ENCODE results near the gene OSM. TPM values are rescaled to one million over a fixed set of nuclear protein-coding genes. Genes with fewer than 3 reads are reported as not detected.
A peak's percentile ranks its signal among the peaks of the same experiment; 100 is the strongest.

Gene OSM
- polyA plus RNA-seq, 1 donor (not counting 4 experiments of a cell fraction or from before 2014, with no cell fraction given): not detected

- peak overlapping the region in 1 of 3 experiments; percentile 41 for H3K4me3 ChIP-seq (ENCODE audit: control insufficient read depth in 2 of 3, extremely low read depth in 1 of 3, insufficient read depth in 2 of 3, low read depth in 1 of 3, low read length in 3 of 3)
- H3K4me2 ChIP-seq (ENCODE audit: control insufficient read depth, extremely low read depth, insufficient read depth, low read depth, low read length): peak overlapping the region; percentile 78
- no peaks in the 10 kb centered on the region for H3K9me3 ChIP-seq (ENCODE audit: control insufficient read depth, low read depth, low read length)
- H3K4me1 ChIP-seq (ENCODE audit: control insufficient read depth, extremely low read depth, insufficient read depth, low read length): peaks cover 28% of the 10 kb centered on the region
- H3K9ac ChIP-seq (ENCODE audit: control insufficient read depth, extremely low read depth, insufficient read depth, low read length): peak overlapping the region; percentile 69
- H3K27me3 ChIP-seq (ENCODE audit: control insufficient read depth, extremely low read depth, insufficient read depth, low read length): no peaks in the 10 kb centered on the region
- dilution Hi-C loops (cut with MboI; ENCODE audit: extremely low pct_ligation_motif_present, low sequenced_read_pairs): no loop called here
- no peaks in the 10 kb centered on the region for H3K36me3 ChIP-seq (ENCODE audit: control insufficient read depth in 2 of 2, extremely low read depth in 1 of 2, insufficient read depth in 2 of 2, low read length in 2 of 2)
- no peaks in the 10 kb centered on the region for H3K79me2 ChIP-seq (ENCODE audit: control insufficient read depth, insufficient read depth, low read length)
- DNase-seq (ENCODE audit: low read depth, low spot score) (no peak), FAIRE-seq (peak; percentile 91)
- no peak for TF ChIP-seq EZH2 (IDR thresholded peaks at IDR 0.05; ENCODE audit: low read length)
- TF ChIP-seq CTCF (optimal IDR thresholded peaks at IDR 0.05 in 1 of 3, IDR thresholded peaks at IDR 0.05 in 1 of 3, conservative IDR thresholded peaks at IDR 0.05 in 1 of 3; ENCODE audit: extremely low read depth in 1 of 3, insufficient read depth in 2 of 3, low read length in 3 of 3): no peak
- H3K27ac ChIP-seq (ENCODE audit: control insufficient read depth, insufficient read depth, low read length): peak overlapping the region; percentile 72
- H4K20me1 ChIP-seq (ENCODE audit: control insufficient read depth, extremely low read depth, insufficient read depth, low read length): no peaks in the 10 kb centered on the region
- H2AFZ ChIP-seq (ENCODE audit: control insufficient read depth, low read length): peak overlapping the region; percentile 78
- peaks cover 2% of the 10 kb centered on the region for H3K9me1 ChIP-seq (ENCODE audit: control insufficient read depth, extremely low read depth, insufficient read depth, low read length)
Measured at GRCh38 chr22:30262112-30262511, 4.5 kb downstream of the OSM start.

- no peak overlapping the region for H3K4me3 ChIP-seq (ENCODE audit: control insufficient read depth in 2 of 3, extremely low read depth in 1 of 3, insufficient read depth in 2 of 3, low read depth in 1 of 3, low read length in 3 of 3)
- H3K27ac ChIP-seq (ENCODE audit: control insufficient read depth, insufficient read depth, low read length): no peak overlapping the region
- H3K27me3 ChIP-seq (ENCODE audit: control insufficient read depth, extremely low read depth, insufficient read depth, low read length): no peaks in the 10 kb centered on the region
- no peaks in the 10 kb centered on the region for H4K20me1 ChIP-seq (ENCODE audit: control insufficient read depth, extremely low read depth, insufficient read depth, low read length)
- FAIRE-seq (peak; percentile 5), DNase-seq (ENCODE audit: low read depth, low spot score) (no peak)
- no peaks in the 10 kb centered on the region for H3K79me2 ChIP-seq (ENCODE audit: control insufficient read depth, insufficient read depth, low read length)
- H3K9ac ChIP-seq (ENCODE audit: control insufficient read depth, extremely low read depth, insufficient read depth, low read length): no peak overlapping the region
- no peak overlapping the region for H3K4me2 ChIP-seq (ENCODE audit: control insufficient read depth, extremely low read depth, insufficient read depth, low read depth, low read length)
- no peaks in the 10 kb centered on the region for H3K36me3 ChIP-seq (ENCODE audit: control insufficient read depth in 2 of 2, extremely low read depth in 1 of 2, insufficient read depth in 2 of 2, low read length in 2 of 2)
- no peak overlapping the region for H2AFZ ChIP-seq (ENCODE audit: control insufficient read depth, low read length)
- H3K9me3 ChIP-seq (ENCODE audit: control insufficient read depth, low read depth, low read length): no peaks in the 10 kb centered on the region
- TF ChIP-seq CTCF (optimal IDR thresholded peaks at IDR 0.05 in 1 of 3, IDR thresholded peaks at IDR 0.05 in 1 of 3, conservative IDR thresholded peaks at IDR 0.05 in 1 of 3; ENCODE audit: extremely low read depth in 1 of 3, insufficient read depth in 2 of 3, low read length in 3 of 3): no peak
- dilution Hi-C loops (cut with MboI; ENCODE audit: extremely low pct_ligation_motif_present, low sequenced_read_pairs): no loop called here
- peaks cover 2% of the 10 kb centered on the region for H3K9me1 ChIP-seq (ENCODE audit: control insufficient read depth, extremely low read depth, insufficient read depth, low read length)
- H3K4me1 ChIP-seq (ENCODE audit: control insufficient read depth, extremely low read depth, insufficient read depth, low read length): peaks cover 37% of the 10 kb centered on the region
Measured at GRCh38 chr22:30261134-30261533, 5.5 kb downstream of the OSM start.
